GM23338 (cell line): ENCODE results near the gene ARHGEF11. TPM values are rescaled to one million over a fixed set of nuclear protein-coding genes. Genes with fewer than 3 reads are reported as not detected.

ENCODE experiments used
- ATAC-seq: fragments of 200-7000 bp; cut with Tn5 transposase; 3 replicates; pipeline ENCODE4 v1.9.1; 2020
- DNase-seq: peaks from one replicate; pipeline ENCODE4 v3.0.0-alpha.2; 2015; ENCODE audit warnings: low spot score
- H2AFZ ChIP-seq: fragments of 200-600 bp; sonication (generic); 2 replicates; pipeline ENCODE4 v1.8.0; 2016; ENCODE audit warnings: antibody characterized with exemption, mild to moderate bottlenecking, moderate library complexity
- H3F3A ChIP-seq: fragments of 200-600 bp; sonication (generic); replicated peaks from 2 replicates; pipeline ENCODE4 v1.8.0; 2017; ENCODE audit warnings: antibody characterized with exemption, mixed run types, low read depth
- H3K27ac ChIP-seq: fragments of 200-600 bp; sonication (generic); 2 replicates; pipeline ENCODE4 v1.6.1; 2016; ENCODE audit warnings: low read depth
- H3K27me3 ChIP-seq: fragments of 200-600 bp; sonication (generic); 2 replicates; pipeline ENCODE4 v1.8.0; 2016; ENCODE audit warnings: mild to moderate bottlenecking, mixed run types, moderate library complexity; ENCODE audit not compliant: insufficient read depth
- H3K36me3 ChIP-seq: fragments of 200-600 bp; sonication (generic); 2 replicates; pipeline ENCODE4 v1.8.0; 2016; ENCODE audit warnings: mild to moderate bottlenecking; ENCODE audit not compliant: insufficient read depth
- H3K4me1 ChIP-seq: fragments of 200-600 bp; sonication (generic); 2 replicates; pipeline ENCODE4 v1.8.0; 2016; ENCODE audit warnings: mild to moderate bottlenecking, moderate library complexity; ENCODE audit not compliant: insufficient read depth
- H3K4me2 ChIP-seq: fragments of 200-600 bp; sonication (generic); 2 replicates; pipeline ENCODE4 v1.7.1; 2017; ENCODE audit warnings: mixed run types
- H3K4me3 ChIP-seq: fragments of 200-600 bp; sonication (generic); 2 replicates; pipeline ENCODE4 v1.6.1; 2016; ENCODE audit warnings: mixed run types
- H3K79me2 ChIP-seq: fragments of 200-600 bp; sonication (generic); replicated peaks from 2 replicates; pipeline ENCODE4 v1.8.0; 2017; ENCODE audit warnings: mild to moderate bottlenecking; ENCODE audit not compliant: insufficient read depth
- H3K9me2 ChIP-seq: fragments of 200-600 bp; sonication (generic); 2 replicates; pipeline ENCODE4 v1.8.0; 2017; ENCODE audit not compliant: insufficient read depth
- H4K20me1 ChIP-seq: fragments of 200-600 bp; sonication (generic); replicated peaks from 2 replicates; pipeline ENCODE4 v1.8.0; 2017; ENCODE audit warnings: mild to moderate bottlenecking; ENCODE audit not compliant: insufficient read depth
- H3K27ac Mint-ChIP-seq: 2 replicates; pipeline ENCODE4 v1.8.0; 2020; ENCODE audit warnings: inconsistent platforms, mild to moderate bottlenecking, moderate library complexity, mixed read lengths
- H3K27me3 Mint-ChIP-seq: 3 replicates; pipeline ENCODE4 v1.8.0; 2022; ENCODE audit warnings: low read depth, mild to moderate bottlenecking, moderate library complexity, mixed read lengths, inconsistent platforms; ENCODE audit not compliant: insufficient read depth, poor library complexity
- H3K36me3 Mint-ChIP-seq: 3 replicates; pipeline ENCODE4 v1.8.0; 2021; ENCODE audit warnings: low read depth, mild to moderate bottlenecking, inconsistent platforms, moderate library complexity, mixed read lengths
- H3K4me1 Mint-ChIP-seq: 3 replicates; pipeline ENCODE4 v1.8.0; 2020; ENCODE audit warnings: mild to moderate bottlenecking, inconsistent platforms, mixed read lengths
- H3K4me3 Mint-ChIP-seq: 3 replicates; pipeline ENCODE4 v1.8.0; 2021; ENCODE audit warnings: moderate library complexity, mild to moderate bottlenecking, inconsistent platforms, mixed read lengths
- H3K9me3 Mint-ChIP-seq: 3 replicates; pipeline ENCODE4 v1.8.0; 2020; ENCODE audit warnings: moderate library complexity, mild to moderate bottlenecking, inconsistent platforms, mixed read lengths
- CTCF ChIP-seq, 2 experiments: fragments of 200-600 bp in 1 of 2; sonication (generic) in 1 of 2; conservative IDR thresholded peaks; 2 replicates each; pipeline versions ENCODE4 v1.5.1 to v1.6.1; 2016 to 2017; ENCODE audit warnings: antibody characterized with exemption in 2 of 2, low read depth in 2 of 2, mild to moderate bottlenecking in 2 of 2, moderate library complexity in 1 of 2
- ETS1 ChIP-seq: IDR thresholded peaks from 2 replicates; pipeline ENCODE4 v1.6.1; 2016; ENCODE audit warnings: antibody characterized with exemption
- EZH2 ChIP-seq: fragments of 200-600 bp; sonication (generic); IDR thresholded peaks from one replicate; pipeline ENCODE4 v1.8.0; 2017; ENCODE audit warnings: antibody characterized with exemption, mild to moderate bottlenecking, low read depth; ENCODE audit not compliant: unreplicated experiment
- EZH2phosphoT487 ChIP-seq: fragments of 200-600 bp; sonication (generic); IDR thresholded peaks from one replicate; pipeline ENCODE4 v1.8.1; 2018; ENCODE audit warnings: antibody characterized with exemption; ENCODE audit not compliant: unreplicated experiment
- ZNF462 ChIP-seq: fragments of 250-450 bp; sonication (Bioruptor Pico); IDR thresholded peaks from 2 replicates; pipeline ENCODE4 v1.5.0; 2020; ENCODE audit warnings: mild to moderate bottlenecking, moderate library complexity
- polyA plus RNA-seq: library from polyadenylated mRNA; unstranded; fragments of >200 nt; fragmentation: Nextera tagmentation; extraction: Ambion mirVana; gene quantifications from 2 replicates; pipeline ENCODE4 v1.2.1, GENCODE V29; 2016
- total RNA-seq: library from RNA; depleted of rRNA; stranded (reverse); fragments of >200 nt; shearing (Covaris generic); gene quantifications from 2 replicates; pipeline ENCODE4 v1.2.3, GENCODE V29; 2014
- TF ChIP-seq, protein P1 (sequence below): IDR thresholded peaks from one replicate; pipeline ENCODE4 v1.6.1; 2018; ENCODE audit warnings: antibody characterized with exemption; ENCODE audit not compliant: unreplicated experiment

The ARHGEF11 gene
- total and polyA plus RNA-seq, 2 experiments from 2014 or later, result 12.3 to 33.7 TPM

DNA sequence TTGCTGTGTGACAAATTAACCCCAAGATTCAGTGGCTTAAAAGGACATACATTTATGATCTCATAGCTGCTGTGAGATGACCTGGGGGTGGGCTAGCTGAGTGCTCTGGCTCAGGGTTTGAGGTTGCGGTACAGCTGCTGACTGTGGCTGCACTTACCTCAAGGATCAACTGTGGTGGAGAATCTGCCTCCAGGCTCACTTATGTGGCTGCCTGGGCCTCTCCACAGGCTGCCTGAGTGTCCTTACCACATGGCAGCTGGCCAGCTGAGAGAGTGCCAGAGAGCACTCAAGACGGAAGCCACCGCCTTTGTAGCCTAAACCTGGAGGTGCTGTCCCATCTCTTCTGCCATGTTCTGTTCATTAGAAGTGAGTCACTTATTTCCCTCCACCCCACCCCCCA, 119.4 kb downstream of the ARHGEF11 start (continued):
- no peak for TF ChIP-seq ZNF462 (CRISPR knock-in tag)

GRCh38 chr1:156925154-156926010, 120.2 kb downstream of the ARHGEF11 start:
- Histone ChIP-seq H3K36me3 (no peaks in the 10 kb centered on the region), H2AFZ (no peak overlapping the region), H3K4me1 (peaks cover 18% of the 10 kb centered on the region; the same call in 1 of the 2 replicates), H3K9me2 (no peaks in the 10 kb centered on the region), H3K27me3 (peaks cover 100% of the 10 kb centered on the region), H3F3A (peaks cover 9% of the 10 kb centered on the region; the same call in 1 of the 2 replicates), H3K27ac (no peak overlapping the region), H3K4me2 (peak overlapping the region; percentile 92), H3K4me3 (peak overlapping the region; percentile 69; the same call in 1 of the 2 replicates), H4K20me1 (0 out of 2 replicates have a peak, but pooled peaks cover 2% of the 10 kb centered on the region), H3K79me2 (no peaks in the 10 kb centered on the region)
- TF ChIP-seq EZH2phosphoT487, result no peak
- TF ChIP-seq ETS1, result no peak
- peak; percentile 67 for TF ChIP-seq EZH2
- TF ChIP-seq, protein P1, sequence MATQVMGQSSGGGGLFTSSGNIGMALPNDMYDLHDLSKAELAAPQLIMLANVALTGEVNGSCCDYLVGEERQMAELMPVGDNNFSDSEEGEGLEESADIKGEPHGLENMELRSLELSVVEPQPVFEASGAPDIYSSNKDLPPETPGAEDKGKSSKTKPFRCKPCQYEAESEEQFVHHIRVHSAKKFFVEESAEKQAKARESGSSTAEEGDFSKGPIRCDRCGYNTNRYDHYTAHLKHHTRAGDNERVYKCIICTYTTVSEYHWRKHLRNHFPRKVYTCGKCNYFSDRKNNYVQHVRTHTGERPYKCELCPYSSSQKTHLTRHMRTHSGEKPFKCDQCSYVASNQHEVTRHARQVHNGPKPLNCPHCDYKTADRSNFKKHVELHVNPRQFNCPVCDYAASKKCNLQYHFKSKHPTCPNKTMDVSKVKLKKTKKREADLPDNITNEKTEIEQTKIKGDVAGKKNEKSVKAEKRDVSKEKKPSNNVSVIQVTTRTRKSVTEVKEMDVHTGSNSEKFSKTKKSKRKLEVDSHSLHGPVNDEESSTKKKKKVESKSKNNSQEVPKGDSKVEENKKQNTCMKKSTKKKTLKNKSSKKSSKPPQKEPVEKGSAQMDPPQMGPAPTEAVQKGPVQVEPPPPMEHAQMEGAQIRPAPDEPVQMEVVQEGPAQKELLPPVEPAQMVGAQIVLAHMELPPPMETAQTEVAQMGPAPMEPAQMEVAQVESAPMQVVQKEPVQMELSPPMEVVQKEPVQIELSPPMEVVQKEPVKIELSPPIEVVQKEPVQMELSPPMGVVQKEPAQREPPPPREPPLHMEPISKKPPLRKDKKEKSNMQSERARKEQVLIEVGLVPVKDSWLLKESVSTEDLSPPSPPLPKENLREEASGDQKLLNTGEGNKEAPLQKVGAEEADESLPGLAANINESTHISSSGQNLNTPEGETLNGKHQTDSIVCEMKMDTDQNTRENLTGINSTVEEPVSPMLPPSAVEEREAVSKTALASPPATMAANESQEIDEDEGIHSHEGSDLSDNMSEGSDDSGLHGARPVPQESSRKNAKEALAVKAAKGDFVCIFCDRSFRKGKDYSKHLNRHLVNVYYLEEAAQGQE, result no peak
- TF ChIP-seq CTCF (conservative IDR thresholded peaks at IDR 0.05; ENCODE audit: low read depth in 2 of 2), result peak in 1 of 2 experiments; percentile 19; a peak in 1 of 4 replicates
- DNase-seq (no peak), ATAC-seq (no peak)
- Mint-ChIP-seq H3K27me3 (peaks cover 91% of the 10 kb centered on the region), H3K27ac (no peak overlapping the region), H3K4me3 (peak overlapping the region; percentile 74; the same call in 2 of the 3 replicates), H3K4me1 (peaks cover 25% of the 10 kb centered on the region), H3K36me3 (no peaks in the 10 kb centered on the region), H3K9me3 (no peaks in the 10 kb centered on the region; the same call in 1 of the 3 replicates)
